ENCODE data around the gene SLC25A12.

The SLC25A12 gene

GRCh38 chr2:171852366-171852888, 41.6 kb downstream of the SLC25A12 start:
- no peaks in the 10 kb centered on the region for H3K79me2 ChIP-seq (ENCODE audit: low read length)
- no peak overlapping the region for H2AFZ ChIP-seq (ENCODE audit: low read depth, low read length)
- peaks cover 14% of the 10 kb centered on the region for H3K36me3 ChIP-seq (replicated peaks; ENCODE audit: low read depth, low read length)
- no peaks in the 10 kb centered on the region for H4K20me1 ChIP-seq (ENCODE audit: insufficient read depth, low read length)
- H3K27ac ChIP-seq (ENCODE audit: low read length) = no peak overlapping the region
- no peak overlapping the region for H3K4me3 ChIP-seq (ENCODE audit: low read length)
- H3K4me2 ChIP-seq (ENCODE audit: low read length) = no peak overlapping the region
- H3K9me3 ChIP-seq (ENCODE audit: insufficient read depth, low read length) = no peaks in the 10 kb centered on the region
- H3K9ac ChIP-seq (ENCODE audit: low read length) = no peak overlapping the region
- H3K27me3 ChIP-seq (ENCODE audit: low read depth, low read length) = no peaks in the 10 kb centered on the region
- H3K4me1 ChIP-seq (ENCODE audit: low read length) = no peaks in the 10 kb centered on the region
- TF ChIP-seq EZH2phosphoT487 (IDR thresholded peaks at IDR 0.05; ENCODE audit: low read depth) = no peak
- no peak for TF ChIP-seq CTCF (IDR thresholded peaks at IDR 0.05; ENCODE audit: low read depth, low read length)

DNA sequence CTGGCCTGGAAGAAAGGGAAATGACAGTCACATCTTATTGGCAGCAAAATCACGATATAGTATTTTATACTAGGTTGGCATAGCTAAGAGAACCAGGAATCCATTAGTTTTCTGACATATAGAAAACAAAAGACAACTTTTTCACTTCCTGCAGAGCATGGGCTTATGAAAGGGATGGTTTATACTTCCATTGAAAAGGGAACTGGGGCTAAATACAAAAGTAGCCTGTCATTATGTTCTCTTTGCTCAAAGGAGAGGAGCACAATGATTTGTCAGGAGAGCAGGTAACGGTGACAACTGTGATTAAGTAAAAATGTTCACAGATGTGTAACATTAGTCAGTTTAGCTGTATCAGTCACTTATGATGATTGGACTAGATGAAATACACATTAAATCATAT, 46.4 kb downstream of the SLC25A12 start:
- H4K20me1 ChIP-seq (ENCODE audit: insufficient read depth, low read length) = no peaks in the 10 kb centered on the region

GRCh38 chr2:171846894-171847293, 47.1 kb downstream of the SLC25A12 start:
- peaks cover 6% of the 10 kb centered on the region for H3K36me3 ChIP-seq (replicated peaks; ENCODE audit: low read depth, low read length)
- no peaks in the 10 kb centered on the region for H3K27me3 ChIP-seq (ENCODE audit: low read depth, low read length)
- no peak overlapping the region for H3K4me2 ChIP-seq (ENCODE audit: low read length)
- TF ChIP-seq CTCF (IDR thresholded peaks at IDR 0.05; ENCODE audit: low read depth, low read length) (no peak), EZH2phosphoT487 (IDR thresholded peaks at IDR 0.05; ENCODE audit: low read depth) (no peak)
- no peak overlapping the region for H2AFZ ChIP-seq (ENCODE audit: low read depth, low read length)
- no peaks in the 10 kb centered on the region for H3K79me2 ChIP-seq (ENCODE audit: low read length)
- H4K20me1 ChIP-seq (ENCODE audit: insufficient read depth, low read length) = no peaks in the 10 kb centered on the region
- H3K9ac ChIP-seq (ENCODE audit: low read length) = no peak overlapping the region
- no peaks in the 10 kb centered on the region for H3K9me3 ChIP-seq (ENCODE audit: insufficient read depth, low read length)
- H3K27ac ChIP-seq (ENCODE audit: low read length) = no peak overlapping the region
- H3K4me1 ChIP-seq (ENCODE audit: low read length) = no peaks in the 10 kb centered on the region
- no peak overlapping the region for H3K4me3 ChIP-seq (ENCODE audit: low read length)

More for the DNA sequence above, 46.4 kb downstream of the SLC25A12 start:
- no peaks in the 10 kb centered on the region for H3K27me3 ChIP-seq (ENCODE audit: low read depth, low read length)
- TF ChIP-seq CTCF (IDR thresholded peaks at IDR 0.05; ENCODE audit: low read depth, low read length) (no peak), EZH2phosphoT487 (IDR thresholded peaks at IDR 0.05; ENCODE audit: low read depth) (no peak)
- no peaks in the 10 kb centered on the region for H3K9me3 ChIP-seq (ENCODE audit: insufficient read depth, low read length)
- no peak overlapping the region for H3K4me3 ChIP-seq (ENCODE audit: low read length)
- H3K79me2 ChIP-seq (ENCODE audit: low read length) = no peaks in the 10 kb centered on the region
- H3K9ac ChIP-seq (ENCODE audit: low read length) = no peak overlapping the region
- H2AFZ ChIP-seq (ENCODE audit: low read depth, low read length) = no peak overlapping the region
- H3K4me1 ChIP-seq (ENCODE audit: low read length) = no peaks in the 10 kb centered on the region
- no peak overlapping the region for H3K4me2 ChIP-seq (ENCODE audit: low read length)
- no peak overlapping the region for H3K27ac ChIP-seq (ENCODE audit: low read length)
- H3K36me3 ChIP-seq (replicated peaks; ENCODE audit: low read depth, low read length) = peaks cover 7% of the 10 kb centered on the region

GRCh38 chr2:171841996-171842395, 52.0 kb downstream of the SLC25A12 start:
- Histone ChIP-seq H3K36me3 (replicated peaks; ENCODE audit: low read depth, low read length) (peaks cover 14% of the 10 kb centered on the region), H3K4me3 (ENCODE audit: low read length) (no peak overlapping the region), H4K20me1 (ENCODE audit: insufficient read depth, low read length) (no peaks in the 10 kb centered on the region), H3K4me1 (ENCODE audit: low read length) (no peaks in the 10 kb centered on the region), H3K9me3 (ENCODE audit: insufficient read depth, low read length) (no peaks in the 10 kb centered on the region), H3K27ac (ENCODE audit: low read length) (no peak overlapping the region), H2AFZ (ENCODE audit: low read depth, low read length) (no peak overlapping the region), H3K4me2 (ENCODE audit: low read length) (no peak overlapping the region), H3K27me3 (ENCODE audit: low read depth, low read length) (no peaks in the 10 kb centered on the region), H3K9ac (ENCODE audit: low read length) (no peak overlapping the region), H3K79me2 (ENCODE audit: low read length) (no peaks in the 10 kb centered on the region)
- no peak for TF ChIP-seq EZH2phosphoT487 (IDR thresholded peaks at IDR 0.05; ENCODE audit: low read depth)
- no peak for TF ChIP-seq CTCF (IDR thresholded peaks at IDR 0.05; ENCODE audit: low read depth, low read length)

Measured in OCI-LY3 (cell line).